ENCODE results near the gene RYR3.

RYR3 gene

GRCh38 chr15:33322091-33322490, 11.3 kb downstream of the RYR3 start:
- no peak for DNase-seq

GRCh38 chr15:33324609-33325008, 13.8 kb downstream of the RYR3 start:
- no peak for DNase-seq

GRCh38 chr15:33326908-33327307, 16.1 kb downstream of the RYR3 start:
- DNase-seq: no peak

GRCh38 chr15:33328106-33328505, 17.3 kb downstream of the RYR3 start:
- no peak for DNase-seq

- DNase-seq: no peak
Measured at GRCh38 chr15:33329457-33329856, 18.7 kb downstream of the RYR3 start.

GRCh38 chr15:33330931-33331330, 20.2 kb downstream of the RYR3 start:
- no peak for DNase-seq

- no peak for DNase-seq
Measured at GRCh38 chr15:33341953-33342352, 31.2 kb downstream of the RYR3 start.

GRCh38 chr15:33343275-33343674, 32.5 kb downstream of the RYR3 start:
- DNase-seq: no peak

GRCh38 chr15:33344111-33344510, 33.3 kb downstream of the RYR3 start:
- no peak for DNase-seq

- no peak for DNase-seq
Measured at GRCh38 chr15:33344530-33344929, 33.8 kb downstream of the RYR3 start.

- no peak for DNase-seq
Measured at GRCh38 chr15:33354411-33354810, 43.6 kb downstream of the RYR3 start.

- no peak for DNase-seq
Measured at GRCh38 chr15:33357845-33358244, 47.1 kb downstream of the RYR3 start.

GRCh38 chr15:33358306-33358705, 47.5 kb downstream of the RYR3 start:
- no peak for DNase-seq

- DNase-seq: no peak
Measured at GRCh38 chr15:33360886-33361285, 50.1 kb downstream of the RYR3 start.

- DNase-seq: no peak
Measured at GRCh38 chr15:33369941-33370622, 59.3 kb downstream of the RYR3 start.

- no peak for DNase-seq
Measured at GRCh38 chr15:33370623-33371020, 59.9 kb downstream of the RYR3 start.

GRCh38 chr15:33371159-33371558, 60.4 kb downstream of the RYR3 start:
- DNase-seq: no peak

- no peak for DNase-seq
Measured at GRCh38 chr15:33374226-33374914, 63.6 kb downstream of the RYR3 start.

- DNase-seq: no peak
Measured at GRCh38 chr15:33375236-33375635, 64.5 kb downstream of the RYR3 start.

- DNase-seq: no peak
Measured at GRCh38 chr15:33377204-33377603, 66.4 kb downstream of the RYR3 start.

- no peak for DNase-seq
Measured at GRCh38 chr15:33378866-33379480, 68.2 kb downstream of the RYR3 start.

GRCh38 chr15:33380406-33380805, 69.6 kb downstream of the RYR3 start:
- DNase-seq: no peak

GRCh38 chr15:33382491-33382890, 71.7 kb downstream of the RYR3 start:
- no peak for DNase-seq

- no peak for DNase-seq
Measured at GRCh38 chr15:33384307-33384706, 73.5 kb downstream of the RYR3 start.
